Endothelial cell of umbilical vein (primary cell): Measurements from ENCODE around the gene DMBX1.

Experiments
- CTCF ChIP-seq, 2 donors: IDR thresholded peaks; 1 replicate in 1 of 2; 2 replicates in 1 of 2; pipeline ENCODE4 v1.5.1; 2011; ENCODE audit warnings: low read length in 2 of 2, mild to moderate bottlenecking in 2 of 2, moderate library complexity in 2 of 2, control low read depth in 1 of 2, inconsistent platforms in 1 of 2, low read depth in 1 of 2; ENCODE audit not compliant: insufficient read depth in 1 of 2; ENCODE audit errors: extremely low read depth in 1 of 2
- EZH2 ChIP-seq: IDR thresholded peaks from 2 replicates; pipeline ENCODE4 v1.6.1; 2012; ENCODE audit warnings: borderline replicate concordance, low read depth, mild to moderate bottlenecking, moderate library complexity, low read length, inconsistent platforms; ENCODE audit not compliant: severe bottlenecking
- GATA2 ChIP-seq: IDR thresholded peaks from 2 replicates; pipeline ENCODE4 v1.7.0; 2011; ENCODE audit warnings: low read depth, mild to moderate bottlenecking, moderate library complexity, mixed read lengths, low read length; ENCODE audit not compliant: insufficient read length, insufficient read depth
- JUN ChIP-seq: IDR thresholded peaks from 2 replicates; pipeline ENCODE4 v1.6.1; 2011; ENCODE audit warnings: borderline replicate concordance, low read depth; ENCODE audit not compliant: insufficient read length, insufficient read depth
- MAX ChIP-seq: IDR thresholded peaks from 2 replicates; pipeline ENCODE4 v1.6.1; 2011; ENCODE audit not compliant: insufficient read depth, insufficient read length
- POLR2A ChIP-seq: IDR thresholded peaks from 2 replicates; pipeline ENCODE4 v1.6.1; 2012; ENCODE audit warnings: low read depth, mild to moderate bottlenecking, control low read depth, low read length
- POLR2AphosphoS5 ChIP-seq: IDR thresholded peaks from 2 replicates; pipeline ENCODE4 v1.6.1; 2012; ENCODE audit warnings: low read depth, mild to moderate bottlenecking, control low read depth, low read length, moderate library complexity; ENCODE audit not compliant: insufficient read depth

- no peak for TF ChIP-seq CTCF (IDR thresholded peaks at IDR 0.05; ENCODE audit: extremely low read depth in 1 of 2, insufficient read depth in 1 of 2, low read depth in 1 of 2, low read length in 2 of 2)
- TF ChIP-seq POLR2A: no peak
- TF ChIP-seq POLR2AphosphoS5: no peak
- TF ChIP-seq MAX: no peak
- no peak for TF ChIP-seq JUN
- TF ChIP-seq GATA2: no peak
- no peak for TF ChIP-seq EZH2
Measured at GRCh38 chr1:46497665-46498064, 8.0 kb downstream of the DMBX1 start.
